LNCaP clone FGC (cell line): ENCODE data around the gene RFNG.

ENCODE experiments used
- DNase-seq: peaks from one replicate; pipeline ENCODE4 v3.0.0-alpha.2; 2011; ENCODE audit warnings: low read depth
- H3K4me3 ChIP-seq: 2 replicates; pipeline ENCODE4 v1.5.1; 2011; ENCODE audit warnings: mild to moderate bottlenecking, low read depth, low read length, control low read depth
- TF ChIP-seq, protein P1 (sequence below): IDR thresholded peaks from 2 replicates; pipeline ENCODE4 v1.5.1; 2012; ENCODE audit warnings: mild to moderate bottlenecking; ENCODE audit not compliant: control insufficient read depth, insufficient read depth; ENCODE audit errors: extremely low read depth

RFNG gene

DNA sequence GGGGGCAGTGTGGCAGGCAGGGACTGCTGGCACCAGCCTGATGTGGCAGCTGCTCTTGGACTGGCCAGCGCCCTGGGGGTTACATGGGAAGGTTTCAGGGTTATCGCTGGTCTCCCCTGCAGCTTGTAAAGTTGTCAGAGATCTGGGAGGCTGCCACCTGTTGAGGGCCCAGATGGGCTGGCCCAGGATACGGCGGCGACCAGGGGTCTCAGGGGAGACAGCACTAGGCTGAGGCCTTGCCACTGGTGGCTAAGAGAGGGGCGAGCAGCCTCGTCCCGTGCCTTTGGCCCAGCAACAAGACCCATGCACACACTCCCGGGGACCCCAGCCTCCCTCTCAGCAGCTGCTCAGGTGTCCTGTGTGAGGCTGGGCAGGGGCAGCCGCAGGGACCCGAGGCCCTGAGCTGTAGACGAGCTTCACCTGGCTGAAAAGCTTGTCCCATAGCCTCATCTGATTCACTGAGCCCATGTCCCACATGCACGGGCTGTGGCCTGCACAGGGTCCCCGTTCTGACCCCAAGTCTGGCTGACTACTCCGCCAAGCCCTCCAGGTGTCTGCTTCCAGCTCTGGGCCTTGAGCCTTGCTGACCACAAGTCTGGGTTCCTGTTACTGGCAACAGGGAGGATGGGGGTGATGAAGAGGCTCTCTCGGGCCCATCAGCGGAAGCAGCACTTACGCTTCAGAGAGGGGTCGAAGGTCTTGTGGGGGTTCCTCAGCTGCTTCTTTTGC is 7.8 kb upstream of the RFNG start:
- H3K4me3 ChIP-seq = no peak overlapping the region
- TF ChIP-seq, protein P1, sequence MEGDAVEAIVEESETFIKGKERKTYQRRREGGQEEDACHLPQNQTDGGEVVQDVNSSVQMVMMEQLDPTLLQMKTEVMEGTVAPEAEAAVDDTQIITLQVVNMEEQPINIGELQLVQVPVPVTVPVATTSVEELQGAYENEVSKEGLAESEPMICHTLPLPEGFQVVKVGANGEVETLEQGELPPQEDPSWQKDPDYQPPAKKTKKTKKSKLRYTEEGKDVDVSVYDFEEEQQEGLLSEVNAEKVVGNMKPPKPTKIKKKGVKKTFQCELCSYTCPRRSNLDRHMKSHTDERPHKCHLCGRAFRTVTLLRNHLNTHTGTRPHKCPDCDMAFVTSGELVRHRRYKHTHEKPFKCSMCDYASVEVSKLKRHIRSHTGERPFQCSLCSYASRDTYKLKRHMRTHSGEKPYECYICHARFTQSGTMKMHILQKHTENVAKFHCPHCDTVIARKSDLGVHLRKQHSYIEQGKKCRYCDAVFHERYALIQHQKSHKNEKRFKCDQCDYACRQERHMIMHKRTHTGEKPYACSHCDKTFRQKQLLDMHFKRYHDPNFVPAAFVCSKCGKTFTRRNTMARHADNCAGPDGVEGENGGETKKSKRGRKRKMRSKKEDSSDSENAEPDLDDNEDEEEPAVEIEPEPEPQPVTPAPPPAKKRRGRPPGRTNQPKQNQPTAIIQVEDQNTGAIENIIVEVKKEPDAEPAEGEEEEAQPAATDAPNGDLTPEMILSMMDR = no peak
- DNase-seq = no peak

DNA sequence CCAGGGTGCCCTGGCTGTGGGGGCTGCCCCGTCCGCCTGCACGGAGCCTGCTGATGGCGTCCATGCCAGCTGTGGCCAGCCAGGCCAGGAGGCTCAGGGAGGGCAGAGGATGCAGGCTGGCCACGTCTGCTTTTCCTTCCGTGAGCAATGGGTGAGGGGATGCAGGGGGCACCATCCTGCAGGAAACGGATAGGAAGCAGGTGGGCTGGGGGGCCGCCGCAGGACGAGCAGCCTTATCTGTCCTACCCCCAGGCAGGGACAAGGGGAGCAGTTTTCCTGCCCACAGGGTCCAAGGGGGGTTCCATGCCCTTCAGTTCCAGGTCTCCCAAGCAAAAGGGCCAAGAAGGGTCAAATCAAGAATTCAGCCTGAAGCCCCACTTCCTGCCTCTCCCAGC is 7.2 kb upstream of the RFNG start:
- DNase-seq = no peak
- H3K4me3 ChIP-seq = no peak overlapping the region
- TF ChIP-seq, protein P1 = no peak

DNA sequence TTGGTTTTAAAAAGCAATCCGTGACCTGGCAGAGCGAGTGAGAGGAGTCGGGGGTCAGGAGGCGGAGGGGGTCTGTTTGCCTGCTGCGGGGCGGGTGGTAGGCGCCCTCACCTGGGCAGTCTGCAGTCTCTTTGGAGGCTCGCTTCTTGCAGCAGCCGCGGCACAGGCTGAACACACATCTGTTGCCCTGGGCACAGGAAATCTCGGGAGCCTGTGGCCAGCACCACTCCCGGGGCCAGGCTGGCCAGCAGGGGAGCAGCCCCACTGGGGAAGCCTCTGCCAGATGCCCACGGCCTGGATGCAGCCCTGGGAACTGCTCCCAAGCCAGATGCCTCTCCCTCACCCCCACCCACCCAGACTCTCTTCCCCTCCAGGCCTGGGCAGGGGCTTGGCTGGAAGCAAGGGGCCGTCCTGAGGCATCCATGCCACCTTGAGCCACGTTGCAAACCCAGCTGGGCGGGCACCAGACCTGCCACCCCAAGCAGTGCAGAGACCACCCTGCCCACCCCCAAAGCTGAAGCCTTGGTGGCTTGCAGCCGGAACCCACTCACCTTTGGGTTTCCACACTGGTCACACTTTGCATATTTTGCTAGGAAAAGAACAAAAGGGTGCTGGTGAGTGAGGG is 6.7 kb upstream of the RFNG start:
- no peak for DNase-seq
- H3K4me3 ChIP-seq = no peak overlapping the region

DNA sequence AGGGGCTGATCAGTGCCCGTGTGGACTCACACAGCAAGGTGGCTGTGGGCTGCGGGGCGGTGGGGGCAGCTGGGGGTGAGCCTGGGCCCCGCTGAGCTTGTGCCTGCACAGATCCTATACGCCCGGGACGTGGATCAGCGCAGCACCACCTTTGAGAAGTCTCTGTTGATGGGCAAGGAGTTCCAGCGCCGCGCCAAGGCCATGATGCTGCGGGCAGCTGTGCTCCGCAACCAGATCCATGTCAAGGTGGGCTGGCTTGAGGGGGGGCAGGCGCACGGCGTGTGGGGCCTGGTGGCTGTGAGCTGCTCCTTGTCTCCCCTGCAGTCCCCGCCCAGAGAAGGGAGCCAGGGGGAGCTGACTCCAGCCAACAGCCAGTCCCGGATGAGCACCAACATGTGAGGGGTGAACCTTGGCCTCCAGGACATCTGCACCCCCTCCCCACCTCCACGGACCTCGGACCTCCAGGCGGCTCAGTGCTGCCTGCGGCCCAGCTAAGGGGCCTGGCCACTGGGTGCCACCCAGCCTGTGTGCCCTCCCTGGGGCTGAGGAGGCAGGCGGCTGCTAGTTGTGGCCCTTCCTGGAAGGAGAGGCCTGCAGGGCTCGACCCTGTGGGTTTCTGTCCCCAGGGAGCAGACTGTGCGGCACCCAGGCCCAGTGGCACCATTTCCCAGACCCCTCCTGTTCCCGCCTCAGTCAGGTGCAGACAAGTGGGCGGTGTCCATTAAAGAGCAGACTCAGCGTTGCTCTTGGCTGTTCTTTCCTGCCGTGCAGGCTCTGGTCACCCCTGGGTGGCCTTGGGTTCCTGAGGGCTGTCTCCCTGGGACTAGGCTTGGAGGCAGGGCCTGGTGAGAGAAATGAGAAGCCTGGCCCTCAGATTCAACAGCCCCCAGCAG is 5.4 kb upstream of the RFNG start:
- TF ChIP-seq, protein P1 = no peak
- no peak overlapping the region for H3K4me3 ChIP-seq
- no peak for DNase-seq

More for the DNA sequence above, 6.7 kb upstream of the RFNG start:
- TF ChIP-seq, protein P1 = no peak

DNA sequence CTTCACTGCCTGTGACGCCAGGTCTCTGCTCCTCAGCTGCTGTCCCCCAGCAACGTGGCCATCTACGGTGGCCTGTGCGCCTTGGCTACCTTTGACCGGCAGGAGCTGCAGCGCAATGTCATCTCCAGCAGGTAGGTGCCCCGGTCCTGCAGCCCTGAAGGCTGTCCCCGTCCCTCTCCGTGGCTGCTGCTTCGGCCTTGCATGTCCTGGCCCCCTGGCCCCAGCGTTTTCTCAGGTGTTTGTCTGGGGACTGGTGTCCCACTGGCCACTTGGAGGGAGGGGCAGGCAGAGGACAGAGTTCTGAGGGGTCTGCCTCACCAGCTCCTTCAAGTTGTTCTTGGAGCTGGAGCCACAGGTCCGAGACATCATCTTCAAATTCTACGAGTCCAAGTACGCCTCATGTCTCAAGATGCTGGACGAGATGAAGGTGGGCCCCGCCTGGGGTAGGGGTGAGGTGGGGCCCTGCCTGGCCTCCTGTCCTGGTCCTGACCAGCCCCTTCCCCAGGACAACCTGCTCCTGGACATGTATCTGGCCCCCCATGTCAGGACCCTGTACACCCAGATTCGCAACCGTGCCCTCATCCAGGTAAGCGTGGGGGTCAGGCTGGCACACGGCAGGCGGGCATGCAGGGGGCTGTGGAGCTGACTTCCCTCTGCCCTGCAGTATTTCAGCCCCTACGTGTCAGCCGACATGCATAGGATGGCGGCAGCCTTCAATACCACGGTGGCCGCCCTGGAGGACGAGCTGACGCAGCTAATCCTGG is 4.5 kb upstream of the RFNG start:
- no peak for DNase-seq
- no peak overlapping the region for H3K4me3 ChIP-seq
- TF ChIP-seq, protein P1 = no peak

DNA sequence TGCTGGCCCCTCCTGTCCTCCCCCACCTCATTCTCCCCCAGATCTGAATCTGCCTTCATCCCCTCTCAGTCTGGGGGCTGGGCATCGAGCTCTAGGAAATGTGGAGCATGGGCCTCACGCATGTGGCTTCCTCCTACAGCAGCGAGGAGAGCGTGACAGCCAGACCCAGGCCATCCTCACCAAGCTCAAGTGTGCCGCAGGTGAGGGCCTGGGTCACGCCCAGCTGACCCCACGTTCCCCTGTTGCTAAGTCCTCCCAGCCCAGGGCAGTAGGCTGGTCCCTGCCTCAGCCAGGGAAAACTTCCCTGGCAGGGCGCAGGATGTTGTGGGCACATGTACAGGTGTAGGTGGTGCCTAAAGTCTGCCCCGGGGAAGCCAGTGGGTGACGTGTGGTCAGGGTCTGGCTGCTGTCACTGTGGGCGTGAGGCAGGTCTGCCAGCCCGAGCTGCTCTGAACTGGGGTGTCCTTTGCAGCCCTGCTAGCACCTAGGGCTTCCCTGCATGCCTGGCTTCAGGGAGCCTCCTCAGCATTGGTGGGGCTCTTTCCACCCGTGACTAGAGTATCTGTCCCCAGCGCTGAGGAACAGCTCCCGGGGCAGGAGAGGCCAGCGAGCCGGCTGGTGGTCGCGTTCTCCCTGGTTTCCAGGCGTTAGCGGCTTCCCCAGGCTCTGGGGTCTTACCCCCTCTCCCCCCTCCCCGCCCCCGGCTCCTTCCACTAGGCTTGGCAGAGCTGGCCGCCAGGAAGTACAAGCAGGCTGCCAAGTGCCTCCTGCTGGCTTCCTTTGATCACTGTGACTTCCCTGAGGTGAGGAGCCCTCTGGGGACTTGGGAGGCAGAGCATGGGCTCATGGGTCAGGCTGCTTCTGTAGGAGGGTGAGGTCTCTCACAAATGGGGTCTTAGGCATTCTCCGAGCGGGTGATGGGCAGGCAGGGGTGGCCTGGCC is 3.7 kb upstream of the RFNG start:
- TF ChIP-seq, protein P1 = no peak
- no peak for DNase-seq

More for the DNA sequence above, 3.7 kb upstream of the RFNG start:
- no peak overlapping the region for H3K4me3 ChIP-seq
